GM18519 (cell line): ENCODE data around the gene FKBP1C.
"Not testable (repeated sequence)": the region's sequence is repeated elsewhere in the genome, so short reads cannot be mapped to it uniquely, and the experiment has no call there.

ENCODE experiments used
- ATAC-seq: cut with Tn5 transposase; IDR thresholded peaks from one replicate; pipeline ENCODE4 v1.9.1; 2021; ENCODE audit warnings: mild to moderate bottlenecking, moderate library complexity; ENCODE audit not compliant: unreplicated experiment, low FRiP score

Gene FKBP1C

GRCh38 chr6:63211343-63211742, at the start of gene FKBP1C:
TSS of gene FKBP1C (plus strand) at chr6:63211469.
- ATAC-seq, result not testable (repeated sequence)

- ATAC-seq, result not testable (repeated sequence)
Observed at GRCh38 chr6:63164047-63164803, 47.0 kb upstream of the FKBP1C start.

GRCh38 chr6:63174173-63174572, 37.1 kb upstream of the FKBP1C start:
- no peak for ATAC-seq

- ATAC-seq, result no peak
Observed at GRCh38 chr6:63176181-63176580, 35.1 kb upstream of the FKBP1C start.

GRCh38 chr6:63180367-63180766, 30.9 kb upstream of the FKBP1C start:
- ATAC-seq, result no peak

GRCh38 chr6:63186970-63187369, 24.3 kb upstream of the FKBP1C start:
- no peak for ATAC-seq

GRCh38 chr6:63188828-63189227, 22.4 kb upstream of the FKBP1C start:
- ATAC-seq, result no peak

GRCh38 chr6:63193324-63193723, 17.9 kb upstream of the FKBP1C start:
- no peak for ATAC-seq

- ATAC-seq, result no peak
Observed at GRCh38 chr6:63197741-63198140, 13.5 kb upstream of the FKBP1C start.

- ATAC-seq, result no peak
Observed at GRCh38 chr6:63213325-63213724, 2.1 kb downstream of the FKBP1C start.

- no peak for ATAC-seq
Observed at GRCh38 chr6:63214816-63215215, 3.5 kb downstream of the FKBP1C start.

GRCh38 chr6:63224179-63224578, 12.9 kb downstream of the FKBP1C start:
- ATAC-seq, result no peak

GRCh38 chr6:63225987-63226386, 14.7 kb downstream of the FKBP1C start:
- ATAC-seq, result not testable (repeated sequence)

GRCh38 chr6:63227928-63228894, 16.9 kb downstream of the FKBP1C start:
- ATAC-seq, result not testable (repeated sequence)

GRCh38 chr6:63230027-63230426, 18.8 kb downstream of the FKBP1C start:
- not testable (repeated sequence) for ATAC-seq

- ATAC-seq, result not testable (repeated sequence)
Observed at GRCh38 chr6:63230511-63230910, 19.2 kb downstream of the FKBP1C start.

- no peak for ATAC-seq
Observed at GRCh38 chr6:63236398-63236817, 25.1 kb downstream of the FKBP1C start.

GRCh38 chr6:63245420-63245819, 34.2 kb downstream of the FKBP1C start:
- ATAC-seq, result no peak

GRCh38 chr6:63245909-63246308, 34.6 kb downstream of the FKBP1C start:
- peak; percentile 71 for ATAC-seq

- no peak for ATAC-seq
Observed at GRCh38 chr6:63246581-63246980, 35.3 kb downstream of the FKBP1C start.

GRCh38 chr6:63249875-63250482, 38.7 kb downstream of the FKBP1C start:
- ATAC-seq, result no peak
